SH-SY5Y (cell line): ENCODE results near the gene TOM1L2.

ENCODE experiments used
- GATA2 ChIP-seq: IDR thresholded peaks from 2 replicates; pipeline ENCODE4 v1.6.1; 2011; ENCODE audit warnings: mild to moderate bottlenecking, low read depth, low read length
- GATA3 ChIP-seq: IDR thresholded peaks from 2 replicates; pipeline ENCODE4 v1.6.1; 2011; ENCODE audit warnings: low read depth, mild to moderate bottlenecking, low read length, moderate library complexity

DNA sequence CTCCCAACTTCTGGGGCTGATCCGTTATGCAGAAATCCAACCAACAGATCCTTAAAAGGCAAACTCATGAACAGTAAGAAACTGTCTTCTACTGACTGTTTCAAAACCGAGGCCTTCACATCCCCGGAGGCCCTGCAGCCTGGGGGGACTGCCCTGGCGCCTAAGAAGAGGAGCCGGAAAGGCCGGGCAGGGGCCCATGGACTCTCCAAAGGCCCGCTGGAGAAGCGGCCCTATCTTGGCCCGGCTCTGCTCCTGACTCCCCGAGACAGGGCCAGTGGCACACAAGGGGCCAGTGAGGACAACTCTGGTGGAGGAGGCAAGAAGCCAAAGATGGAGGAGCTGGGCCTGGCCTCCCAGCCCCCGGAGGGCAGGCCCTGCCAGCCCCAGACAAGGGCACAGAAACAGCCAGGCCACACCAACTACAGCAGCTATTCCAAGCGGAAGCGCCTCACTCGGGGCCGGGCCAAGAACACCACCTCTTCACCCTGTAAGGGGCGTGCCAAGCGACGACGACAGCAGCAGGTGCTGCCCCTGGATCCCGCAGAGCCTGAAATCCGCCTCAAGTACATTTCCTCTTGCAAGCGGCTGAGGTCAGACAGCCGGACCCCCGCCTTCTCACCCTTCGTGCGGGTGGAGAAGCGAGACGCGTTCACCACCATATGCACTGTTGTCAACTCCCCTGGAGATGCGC, 174.9 kb downstream of the TOM1L2 start:
- TF ChIP-seq GATA2 (no peak), GATA3 (no peak)
